ENCODE measurements around the gene IVNS1ABP.

The IVNS1ABP gene

GRCh38 chr1:185279571-185279970 lies 37.5 kb downstream of the IVNS1ABP start:
- no peaks in the 10 kb centered on the region for H3K27me3 ChIP-seq (ENCODE audit: insufficient read depth, poor library complexity, severe bottlenecking)
- TF ChIP-seq POLR2AphosphoS5 (IDR thresholded peaks at IDR 0.05; ENCODE audit: low read depth) (no peak), REST (IDR thresholded peaks at IDR 0.05; ENCODE audit: insufficient replicate concordance, low read depth) (no peak), CTCF (IDR thresholded peaks at IDR 0.05; ENCODE audit: insufficient read depth, low read length) (no peak), GABPA (IDR thresholded peaks at IDR 0.05; ENCODE audit: low read depth) (no peak), SPI1 (IDR thresholded peaks at IDR 0.05; ENCODE audit: borderline replicate concordance, low read depth) (no peak)
- no peak overlapping the region for H3K4me3 ChIP-seq (replicated peaks; ENCODE audit: insufficient read depth, low read length)
- DNase-seq (ENCODE audit: low read depth in 1 of 2, low spot score in 1 of 2), result no peak
- no peak overlapping the region for H3K27ac ChIP-seq (replicated peaks)

DNA sequence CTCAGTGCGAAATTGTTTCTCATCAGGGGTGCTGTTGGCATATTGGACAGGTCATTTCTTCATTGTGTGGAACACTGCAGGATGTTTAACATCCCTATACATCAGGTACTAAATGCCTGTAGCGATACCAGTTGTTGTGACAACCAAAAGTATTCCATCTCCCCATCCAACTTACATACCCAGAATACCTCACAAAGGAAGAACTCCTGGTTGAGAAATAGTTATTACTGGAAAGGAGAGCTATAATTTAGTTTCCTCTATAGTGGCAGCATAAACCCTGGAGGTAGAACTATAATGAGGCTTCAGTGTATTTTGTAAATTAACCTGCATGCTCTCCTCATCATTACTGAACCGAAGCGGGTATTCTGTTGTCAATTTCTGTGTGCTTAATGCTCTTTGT lies 45.1 kb downstream of the IVNS1ABP start:
- Histone ChIP-seq H3K27me3 (ENCODE audit: insufficient read depth, poor library complexity, severe bottlenecking) (no peaks in the 10 kb centered on the region), H3K27ac (replicated peaks) (no peak overlapping the region), H3K4me3 (replicated peaks; ENCODE audit: insufficient read depth, low read length) (no peak overlapping the region)
- DNase-seq (ENCODE audit: low read depth in 1 of 2, low spot score in 1 of 2), result no peak
- TF ChIP-seq GABPA (IDR thresholded peaks at IDR 0.05; ENCODE audit: low read depth) (no peak), CTCF (IDR thresholded peaks at IDR 0.05; ENCODE audit: insufficient read depth, low read length) (no peak), POLR2AphosphoS5 (IDR thresholded peaks at IDR 0.05; ENCODE audit: low read depth) (no peak), REST (IDR thresholded peaks at IDR 0.05; ENCODE audit: insufficient replicate concordance, low read depth) (no peak), SPI1 (IDR thresholded peaks at IDR 0.05; ENCODE audit: borderline replicate concordance, low read depth) (no peak)

DNA sequence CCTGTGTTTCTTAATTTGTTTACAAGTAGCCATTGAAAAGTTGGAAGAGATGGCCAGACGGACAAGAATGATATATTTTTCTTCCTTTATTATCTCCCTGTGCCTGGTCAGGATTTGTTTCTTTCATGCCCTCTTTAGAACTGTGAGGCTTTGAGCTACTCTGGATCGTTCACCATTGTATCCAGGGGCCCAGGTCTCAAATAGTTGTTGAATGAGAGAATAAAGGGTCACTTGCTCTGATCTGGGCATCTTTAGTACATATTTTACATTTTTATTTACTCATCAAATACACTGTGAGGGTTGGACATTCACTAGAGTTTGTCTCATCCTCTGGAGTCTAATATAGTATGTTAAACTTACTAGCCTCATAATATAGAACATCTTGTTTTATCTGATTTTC lies 48.7 kb downstream of the IVNS1ABP start:
- DNase-seq (ENCODE audit: low read depth in 1 of 2, low spot score in 1 of 2), result no peak
- Histone ChIP-seq H3K27me3 (ENCODE audit: insufficient read depth, poor library complexity, severe bottlenecking) (no peaks in the 10 kb centered on the region), H3K27ac (replicated peaks) (no peak overlapping the region), H3K4me3 (replicated peaks; ENCODE audit: insufficient read depth, low read length) (no peak overlapping the region)
- no peak for TF ChIP-seq SPI1 (IDR thresholded peaks at IDR 0.05; ENCODE audit: borderline replicate concordance, low read depth)
- no peak for TF ChIP-seq POLR2AphosphoS5 (IDR thresholded peaks at IDR 0.05; ENCODE audit: low read depth)
- TF ChIP-seq GABPA (IDR thresholded peaks at IDR 0.05; ENCODE audit: low read depth), result no peak
- TF ChIP-seq REST (IDR thresholded peaks at IDR 0.05; ENCODE audit: insufficient replicate concordance, low read depth), result no peak
- TF ChIP-seq CTCF (IDR thresholded peaks at IDR 0.05; ENCODE audit: insufficient read depth, low read length), result no peak
